Activated CD4-positive, alpha-beta T cell treated with anti-CD3 and anti-CD28 coated beads for 1 hour (primary cell): ENCODE results near the gene XIAP.
"Not testable (repeated sequence)": the region's sequence is repeated elsewhere in the genome, so short reads cannot be mapped to it uniquely, and the experiment has no call there.

ENCODE experiments used
- DNase-seq: peaks from one replicate; pipeline ENCODE4 v3.0.0-alpha.2; 2020

The XIAP gene

DNA sequence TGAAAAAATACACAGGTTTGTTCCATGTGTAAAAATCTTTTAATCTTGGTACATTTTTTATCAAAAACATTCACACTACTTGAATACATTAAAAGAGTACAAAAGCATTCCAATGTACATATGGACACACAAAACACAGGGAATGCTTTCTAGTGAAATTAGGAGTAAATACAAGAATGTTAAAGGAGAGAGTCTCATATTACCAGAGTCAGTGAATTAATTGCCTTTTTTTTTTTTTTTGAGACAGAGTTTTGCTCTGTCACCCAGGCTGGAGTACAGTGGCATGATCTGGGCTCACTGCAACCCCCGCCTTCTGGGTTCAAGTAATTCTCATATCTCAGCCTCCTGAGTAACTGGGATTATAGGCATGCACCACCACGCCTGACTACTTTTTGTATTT is 17.0 kb downstream of the XIAP start:
- DNase-seq, result no peak

DNA sequence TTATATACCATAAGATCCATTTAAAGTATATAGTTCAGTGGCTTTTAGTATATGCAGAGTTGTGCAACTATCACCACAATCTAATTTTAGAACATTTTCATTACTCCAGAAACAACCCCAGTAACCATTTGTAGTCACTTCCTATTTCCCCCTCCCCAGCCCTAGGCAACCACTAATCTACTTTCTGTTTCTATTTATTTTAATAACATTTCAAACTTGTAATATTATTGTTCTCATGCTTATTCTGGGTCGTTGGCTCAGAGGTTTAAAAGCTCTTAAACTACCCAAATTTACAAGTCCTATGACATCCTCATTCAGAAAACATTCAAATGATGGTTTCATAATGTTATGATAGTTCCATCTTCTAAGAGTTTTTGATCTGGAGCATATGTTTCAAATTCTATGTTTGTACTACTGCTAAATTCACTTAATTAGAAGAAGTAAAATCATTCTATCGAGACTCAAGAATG is 18.4 kb downstream of the XIAP start:
- no peak for DNase-seq

DNA sequence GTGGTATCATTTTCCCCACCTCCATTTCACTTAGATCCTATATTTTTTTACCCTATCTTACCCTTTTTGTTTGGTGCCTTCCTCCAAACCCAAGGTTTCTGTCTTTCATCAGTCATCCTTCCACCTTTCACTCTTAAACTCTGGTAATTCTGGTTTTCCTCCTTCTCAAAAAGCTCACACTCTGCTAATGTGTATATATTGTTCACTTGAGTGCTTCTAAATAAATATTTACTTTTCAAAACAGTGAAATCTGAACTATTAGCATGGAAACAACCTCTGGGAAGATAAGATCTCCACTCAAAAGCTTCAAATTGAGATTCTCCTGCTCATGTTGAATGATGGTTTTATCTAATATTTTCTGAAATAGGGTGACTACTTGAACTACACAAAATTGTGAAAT is 21.5 kb downstream of the XIAP start:
- DNase-seq, result no peak

DNA sequence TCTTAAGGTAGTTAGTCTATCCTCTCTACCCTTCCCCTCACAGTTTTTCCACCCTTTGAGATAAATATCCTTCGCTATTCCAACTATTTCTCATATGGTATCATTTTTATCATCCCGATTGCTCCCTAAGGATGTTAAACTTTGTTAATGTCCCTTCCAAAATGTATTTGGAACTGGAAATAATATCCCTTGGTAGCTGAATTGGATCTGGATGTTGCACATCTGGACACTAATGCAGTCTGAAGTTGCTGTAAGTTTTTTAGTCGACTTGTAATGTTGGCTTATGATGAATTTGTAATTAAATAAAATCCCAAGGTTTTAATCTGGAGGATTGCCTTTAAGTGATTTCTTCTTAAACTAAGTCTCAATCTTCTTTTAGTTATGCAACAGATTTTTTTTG is 22.5 kb downstream of the XIAP start:
- DNase-seq, result no peak

- DNase-seq, result no peak
Measured at GRCh38 chrX:123884809-123885408, 25.1 kb downstream of the XIAP start.

DNA sequence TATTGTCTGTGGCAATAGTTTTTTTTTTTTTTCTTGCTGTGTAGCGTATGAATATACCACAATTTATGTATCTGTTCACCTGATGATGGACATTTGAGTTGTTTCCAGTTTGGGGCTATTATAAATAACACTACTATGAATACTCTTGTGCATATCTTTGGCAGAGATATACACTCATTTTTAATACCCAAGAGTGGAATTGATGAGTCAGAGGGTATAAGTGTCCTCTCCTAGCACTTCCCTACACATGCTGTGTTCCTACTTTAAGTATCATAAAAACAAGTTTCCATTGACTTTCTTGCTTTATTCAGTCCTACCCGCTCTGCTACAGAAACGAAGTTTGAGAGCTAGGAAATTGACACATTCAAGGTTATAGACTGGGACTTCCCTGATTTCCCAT is 39.8 kb downstream of the XIAP start:
- DNase-seq, result no peak

- not testable (repeated sequence) for DNase-seq
Measured at GRCh38 chrX:123903261-123903660, 43.4 kb downstream of the XIAP start.

DNA sequence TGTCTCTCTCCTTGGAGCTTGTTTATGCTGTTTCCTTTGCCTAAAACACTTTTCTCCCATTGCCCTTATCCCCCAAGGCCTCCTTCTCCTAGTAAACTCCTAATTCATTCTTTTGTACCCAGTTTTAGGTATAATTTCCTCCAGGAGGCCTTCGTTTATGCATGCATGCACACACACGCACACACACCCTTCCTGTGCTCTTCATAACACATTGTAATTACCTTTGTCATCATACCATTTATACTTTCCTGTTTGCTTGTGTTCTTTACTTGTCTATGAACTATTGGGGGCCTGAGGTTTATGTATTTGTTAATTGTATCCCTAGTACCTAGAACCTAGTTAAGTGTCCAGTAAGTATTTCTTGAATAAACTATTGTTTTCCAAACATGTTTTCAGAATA is 45.5 kb downstream of the XIAP start:
- DNase-seq, result no peak

GRCh38 chrX:123906557-123907316 is 46.9 kb downstream of the XIAP start:
- DNase-seq, result no peak

DNA sequence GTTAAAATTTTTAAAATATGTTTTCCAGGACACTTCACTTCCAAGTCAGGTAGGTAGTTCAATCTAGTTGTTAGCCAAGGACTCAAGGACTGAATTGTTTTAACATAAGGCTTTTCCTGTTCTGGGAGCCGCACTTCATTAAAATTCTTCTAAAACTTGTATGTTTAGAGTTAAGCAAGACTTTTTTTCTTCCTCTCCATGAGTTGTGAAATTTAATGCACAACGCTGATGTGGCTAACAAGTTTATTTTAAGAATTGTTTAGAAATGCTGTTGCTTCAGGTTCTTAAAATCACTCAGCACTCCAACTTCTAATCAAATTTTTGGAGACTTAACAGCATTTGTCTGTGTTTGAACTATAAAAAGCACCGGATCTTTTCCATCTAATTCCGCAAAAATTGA is 49.7 kb downstream of the XIAP start:
- no peak for DNase-seq

GRCh38 chrX:123917069-123917468 is 57.2 kb downstream of the XIAP start:
- no peak for DNase-seq

GRCh38 chrX:123918106-123918721 is 58.4 kb downstream of the XIAP start:
- DNase-seq, result no peak

DNA sequence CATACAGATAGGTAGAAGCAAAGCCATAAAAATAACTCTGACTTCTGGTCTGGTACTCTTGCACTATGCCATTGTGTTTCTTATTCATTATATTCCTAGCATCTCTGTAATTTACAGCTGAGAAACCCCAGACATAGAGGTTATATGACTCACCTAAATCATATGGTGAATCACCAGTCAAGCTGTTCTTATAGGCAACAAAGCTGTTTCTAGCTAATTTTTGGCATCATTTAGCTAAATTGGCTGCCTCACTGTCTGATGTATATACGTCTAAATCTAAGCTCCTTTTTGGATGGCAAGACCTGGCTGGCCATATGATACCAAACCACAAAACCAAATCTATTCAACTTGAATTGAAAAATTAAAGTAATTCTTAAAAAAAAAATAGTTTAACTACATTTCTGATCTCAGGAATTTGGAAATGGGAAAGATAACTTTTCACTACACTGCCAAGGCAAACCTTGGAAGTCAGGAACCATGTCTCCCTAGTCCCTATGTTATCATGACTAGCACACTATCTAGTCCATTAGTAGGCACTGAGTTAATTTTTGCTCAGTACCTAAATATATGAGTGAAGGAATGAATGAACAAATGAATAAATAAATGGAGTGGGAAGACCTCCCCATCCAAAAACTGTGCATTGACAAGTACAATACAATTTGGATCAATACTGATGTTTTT is 60.4 kb downstream of the XIAP start:
- DNase-seq, result no peak

DNA sequence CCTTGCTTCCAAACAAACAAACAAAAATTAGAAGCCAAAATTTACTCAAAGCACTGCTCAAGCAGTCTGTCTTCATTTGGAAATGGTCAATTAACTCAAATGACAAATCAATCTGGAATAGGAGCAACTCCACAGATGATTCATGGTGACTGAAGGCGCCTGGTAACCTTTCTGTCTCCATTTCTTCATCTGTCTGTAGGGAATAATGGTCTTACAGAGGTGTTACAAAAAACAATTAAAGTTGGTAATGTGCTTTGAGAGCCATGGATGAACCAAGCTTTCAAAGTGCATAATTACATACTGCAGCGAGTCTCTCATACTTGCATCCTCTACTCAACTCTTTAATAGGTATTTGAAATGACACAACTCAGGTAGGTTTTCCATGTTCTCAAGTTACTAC is 63.4 kb downstream of the XIAP start:
- no peak for DNase-seq

DNA sequence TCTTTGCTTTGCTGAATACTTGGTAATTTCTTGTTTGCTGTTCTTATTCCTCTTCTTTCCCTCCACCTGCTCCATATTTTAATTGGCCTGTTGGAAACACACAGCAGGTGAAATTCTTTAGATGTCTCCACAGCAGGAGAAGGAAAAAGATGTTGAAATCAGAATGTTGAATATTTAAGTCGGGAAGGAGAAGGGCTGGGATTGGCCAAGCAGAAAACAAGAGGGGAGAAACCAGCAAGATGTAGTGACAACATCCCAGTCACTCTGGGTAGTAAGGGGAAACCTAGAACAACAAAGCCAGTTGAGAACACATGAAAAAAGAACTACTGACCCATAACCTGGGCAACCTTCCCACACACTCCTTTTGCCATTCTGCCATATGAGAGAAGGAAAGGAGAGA is 64.3 kb downstream of the XIAP start:
- DNase-seq, result no peak

GRCh38 chrX:123927845-123928244 is 68.0 kb downstream of the XIAP start:
- no peak for DNase-seq

GRCh38 chrX:123932055-123932454 is 72.2 kb downstream of the XIAP start:
- not testable (repeated sequence) for DNase-seq

GRCh38 chrX:123943074-123943473 is 83.2 kb downstream of the XIAP start:
- no peak for DNase-seq

DNA sequence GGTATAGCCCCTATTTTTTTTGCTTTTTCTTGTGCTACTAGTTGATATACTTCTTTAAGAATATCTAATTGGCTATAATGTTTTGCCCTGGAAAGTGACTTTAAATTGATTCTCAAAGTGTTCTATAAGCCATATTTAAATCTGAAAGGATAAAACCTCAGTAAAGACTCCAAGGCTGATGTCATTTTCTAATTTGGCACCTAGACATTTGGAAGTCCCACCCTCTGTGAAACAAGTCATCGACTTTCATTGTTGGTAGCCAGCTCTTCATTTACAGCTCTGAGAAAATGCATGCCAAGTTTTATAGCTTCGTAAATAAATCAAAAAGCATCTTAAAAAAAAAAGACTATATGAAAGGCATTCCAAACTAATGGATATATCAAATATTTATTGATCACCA is 83.6 kb downstream of the XIAP start:
- no peak for DNase-seq

- DNase-seq, result no peak
Measured at GRCh38 chrX:123949846-123950245, 90.0 kb downstream of the XIAP start.

DNA sequence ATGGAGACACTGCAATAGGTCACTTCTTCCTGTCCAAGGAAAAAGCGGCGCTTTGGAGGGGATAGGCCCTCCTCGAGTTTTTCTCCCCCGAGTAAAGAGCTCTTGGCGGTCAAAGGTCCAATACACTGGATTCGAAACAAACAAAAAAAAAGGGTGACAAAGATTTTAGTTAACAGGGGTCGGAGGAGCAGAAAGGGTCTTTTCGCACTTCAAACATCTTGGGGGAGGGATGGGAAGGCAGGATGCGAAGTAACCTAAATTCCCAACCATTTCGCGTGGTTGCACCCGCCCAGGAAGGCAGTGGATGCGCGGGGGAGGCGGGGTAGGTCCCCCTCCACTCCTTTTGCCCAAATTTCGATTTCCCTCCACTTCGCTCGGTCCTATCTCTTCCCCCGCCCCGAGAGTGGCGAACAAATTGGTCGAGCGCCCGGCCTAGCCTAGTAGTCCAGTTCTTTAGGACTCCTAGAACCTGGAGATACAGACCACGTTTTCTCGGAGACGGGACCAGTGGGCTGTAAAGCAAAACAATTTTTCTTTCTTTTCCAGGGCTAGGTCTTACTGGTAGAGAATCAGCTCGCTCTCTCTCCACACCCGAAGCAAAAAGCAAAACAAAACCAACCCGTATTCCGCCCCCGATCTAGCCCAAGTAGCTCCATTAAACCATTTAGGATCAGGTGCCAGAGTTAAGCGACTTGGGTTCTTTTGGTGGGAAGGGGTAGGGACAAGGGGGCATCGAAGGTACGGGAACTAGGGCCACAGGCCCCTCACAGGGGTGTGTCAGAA is 99.6 kb downstream of the XIAP start:
- no peak for DNase-seq

DNA sequence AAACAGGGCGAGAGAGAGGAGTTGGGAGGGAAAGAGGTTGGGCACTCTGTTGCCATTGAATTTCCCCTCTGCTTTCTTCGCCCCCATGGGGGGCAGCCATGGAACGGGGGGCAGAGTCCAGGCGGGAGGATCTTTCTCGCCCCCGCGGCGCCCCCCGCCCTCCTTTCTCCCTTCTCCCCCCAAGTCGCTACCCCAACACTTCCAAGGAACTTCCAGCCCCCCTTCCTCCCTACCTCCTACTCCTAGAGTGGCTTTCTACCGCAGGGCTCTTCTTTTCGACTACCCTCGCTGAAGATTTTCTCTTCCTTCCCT is 101.1 kb downstream of the XIAP start:
- DNase-seq, result no peak
